Heart left ventricle (tissue), 16 donors: Measurements from ENCODE around the gene PLXNA1. TPM values are rescaled to one million over a fixed set of nuclear protein-coding genes. Genes with fewer than 3 reads are reported as not detected.

ENCODE experiments used
- ATAC-seq, 4 donors: fragments of 200-7000 bp; cut with Tn5 transposase; one replicate each; pipeline ENCODE4 v1.9.1; 2020 to 2022; ENCODE audit warnings: moderate library complexity in 4 of 4, mild to moderate bottlenecking in 3 of 4, moderate number of reproducible peaks in 1 of 4
- DNase-seq, 5 donors: peaks; one replicate each; pipeline ENCODE4 v3.0.0-alpha.2; 2020
- H3K27ac ChIP-seq, 12 donors: fragments of 200-600 bp; sonication (generic) in 4 of 12; one replicate each; pipeline versions ENCODE4 v1.5.0 to v1.8.0; 2016 to 2022; ENCODE audit warnings: mild to moderate bottlenecking in 2 of 12
- H3K27me3 ChIP-seq, 9 donors: fragments of 200-600 bp; sonication (generic) in 2 of 9; one replicate each; pipeline versions ENCODE4 v1.5.1 to v1.8.0; 2016 to 2022; ENCODE audit warnings: mild to moderate bottlenecking in 3 of 9
- H3K36me3 ChIP-seq, 9 donors: fragments of 200-600 bp; sonication (generic) in 2 of 9; one replicate each; pipeline versions ENCODE4 v1.5.0 to v1.8.0; 2018 to 2022; ENCODE audit warnings: mild to moderate bottlenecking in 2 of 9
- H3K4me1 ChIP-seq, 12 donors: fragments of 200-600 bp; sonication (generic) in 4 of 12; one replicate each; pipeline versions ENCODE4 v1.5.0 to v1.8.0; 2016 to 2022; ENCODE audit warnings: mild to moderate bottlenecking in 3 of 12
- H3K4me3 ChIP-seq, 12 donors: fragments of 200-600 bp; sonication (generic) in 4 of 12; one replicate each; pipeline versions ENCODE4 v1.5.0 to v1.8.0; 2017 to 2022; ENCODE audit warnings: mild to moderate bottlenecking in 9 of 12, moderate library complexity in 4 of 12
- H3K9me3 ChIP-seq, 12 donors: fragments of 200-600 bp; sonication (generic) in 4 of 12; one replicate each; pipeline versions ENCODE4 v1.5.0 to v1.8.0; 2016 to 2022; ENCODE audit warnings: mild to moderate bottlenecking in 1 of 12
- CTCF ChIP-seq, 12 donors: fragments of 200-600 bp; sonication (generic) in 4 of 12; IDR thresholded peaks; one replicate each; pipeline versions ENCODE4 v1.5.0 to v1.8.0; 2018 to 2022; ENCODE audit warnings: antibody characterized with exemption in 12 of 12, mild to moderate bottlenecking in 5 of 12
- POLR2A ChIP-seq, 2 donors: fragments of 450-650 bp; IDR thresholded peaks; one replicate each; pipeline ENCODE4 v1.6.1; 2017; ENCODE audit warnings: antibody characterized with exemption in 2 of 2, mild to moderate bottlenecking in 2 of 2, moderate library complexity in 2 of 2
- WGBS, 4 donors: extraction: QIAGEN DNeasy Blood & Tissue Kit in 2 of 4; methylation state at CpG; one replicate each; pipeline versions ENCODE4 v1.1.5 to v1.1.7; 2013 to 2018; 5-methylcytosine and 5-hydroxymethylcytosine counted together
- intact Hi-C, 10 donors: fragments of 100-400 bp; cut with DNase I; formaldehyde crosslinking; loops; one replicate each; pipeline versions ENCODE4 v1.11.1 to v1.14.2; 2022
- polyA plus RNA-seq, 2 donors: library from polyadenylated mRNA; stranded (reverse); fragments of 200-250 nt; gene quantifications; one replicate each; pipeline ENCODE4 v1.2.3, GENCODE V29; 2013
- total RNA-seq, 9 donors: library from RNA; depleted of rRNA in 2 of 9; stranded (reverse); fragments of >200 nt in 2 of 9; fragmentation: NEBNext Ultra II Directional in 3 of 9; extraction: Animal tissue kit (Norgen Biotek cat#: 25700) in 3 of 9; gene quantifications; one replicate each; pipeline versions ENCODE4 v1.1.0 to v1.2.4, GENCODE V29; 2016 to 2023
- donor health status: ischemic (EF 13 %, LVEDD 7.1; RV severe dilation, severe dysfunction).
- donor health status: healthy with polysubstance abuse.
- donor health status: DM: no; HTN: yes; CAD: no.
- donor health status: DM: no; HTN: no; CAD: no.
- donor health status: ischemic (EF 25% LVEDD 6.9; RV normal size, moderate dysfunction).
- donor health status: ischemic (EF 25% LVEDD 5.7; RV mildly dilated, moderate dysfunction).
- donor health status: healthy.
- donor health status: DM: yes; HTN: yes; CAD: no.
- donor health status: ischemic (EF 35%, LVEDD 5.7; RV mildly dilated, moderate dysfunction).
- donor health status: nonischemic (EF 11% LVEDD 7.7; RV severe dilation, severe dysfunction).
- donor health status: DM: yes; HTN: yes; CAD: no.
- donor health status: PGD.
- donor health status: ischemic (EF 29% LVEDD 5.4; RV normal size, mild dysfunction).
- donor health status: nonischemic (EF 23%, LVEDD 6.1; RV moderate dilation, normal function).

PLXNA1 gene
- total and polyA plus RNA-seq, 11 donors, result 14.6 to 38.8 (median 29.6) TPM

GRCh38 chr3:126961791-126962461, 21.0 kb upstream of the PLXNA1 start:
- intact Hi-C loops, result no loop called here
- TF ChIP-seq POLR2A (IDR thresholded peaks at IDR 0.05) (no peak), CTCF (IDR thresholded peaks at IDR 0.05) (no peak)
- no peaks in the 10 kb centered on the region for H3K27me3 ChIP-seq
- no peaks in the 10 kb centered on the region for H3K9me3 ChIP-seq
- H3K36me3 ChIP-seq, result no peaks in the 10 kb centered on the region
- DNase-seq (peak in 4 of 5 donors; percentile 42 to 69 (median 61)), ATAC-seq (peak; percentile 7 to 63 (median 52))
- H3K4me3 ChIP-seq, result no peak overlapping the region
- 47 to 68% (median 56%) methylated on average over 8 to 11 of the region's 11 CpGs for WGBS, 4 donors
- peak overlapping the region in 10 of 12 donors; percentile 0 to 76 (median 66) for H3K27ac ChIP-seq
- H3K4me1 ChIP-seq, result peaks cover 0 to 25% (median 21%) of the 10 kb centered on the region in 12 donors

- Histone ChIP-seq H3K27ac (no peak overlapping the region), H3K4me3 (no peak overlapping the region), H3K36me3 (no peaks in the 10 kb centered on the region), H3K27me3 (no peaks in the 10 kb centered on the region), H3K9me3 (no peaks in the 10 kb centered on the region), H3K4me1 (peaks cover 0 to 25% (median 21%) of the 10 kb centered on the region in 12 donors)
- ATAC-seq (no peak), DNase-seq (peak in 3 of 5 donors; percentile 11 to 47 (median 20))
- intact Hi-C loops, result no loop called here
- WGBS, 4 donors, result 91 to 98% (median 95%) methylated on average over 5 to 8 of the region's 8 CpGs
- no peak for TF ChIP-seq POLR2A (IDR thresholded peaks at IDR 0.05)
- TF ChIP-seq CTCF (IDR thresholded peaks at IDR 0.05), result no peak
These were observed 20.2 kb upstream of the PLXNA1 start for GRCh38 chr3:126962756-126963155.

- WGBS, 4 donors, result 93 to 98% (median 97%) methylated on average over 6 to 7 of the region's 7 CpGs
- Histone ChIP-seq H3K36me3 (no peaks in the 10 kb centered on the region), H3K27me3 (no peaks in the 10 kb centered on the region), H3K4me1 (peaks cover 0 to 25% (median 21%) of the 10 kb centered on the region in 12 donors), H3K27ac (no peak overlapping the region), H3K9me3 (no peaks in the 10 kb centered on the region), H3K4me3 (no peak overlapping the region)
- DNase-seq, result peak in 2 of 5 donors; percentile 14 to 15
- ATAC-seq, result no peak
- intact Hi-C loops, result no loop called here
- no peak for TF ChIP-seq CTCF (IDR thresholded peaks at IDR 0.05)
- no peak for TF ChIP-seq POLR2A (IDR thresholded peaks at IDR 0.05)
These were observed 19.4 kb upstream of the PLXNA1 start for GRCh38 chr3:126963261-126964190.

- ATAC-seq (no peak), DNase-seq (peak in 2 of 5 donors; percentile 8 to 28)
- Histone ChIP-seq H3K27ac (no peak overlapping the region), H3K4me1 (peaks cover 0 to 25% (median 21%) of the 10 kb centered on the region in 12 donors), H3K4me3 (no peak overlapping the region), H3K27me3 (no peaks in the 10 kb centered on the region), H3K36me3 (no peaks in the 10 kb centered on the region), H3K9me3 (no peaks in the 10 kb centered on the region)
- TF ChIP-seq POLR2A (IDR thresholded peaks at IDR 0.05) (no peak), CTCF (IDR thresholded peaks at IDR 0.05) (no peak)
- 81 to 87% (median 86%) methylated on average over 7 of the region's 7 CpGs for WGBS, 4 donors
- intact Hi-C loops, result no loop called here
These were observed 18.7 kb upstream of the PLXNA1 start for GRCh38 chr3:126964261-126964660.
